GM12801 (cell line): ENCODE data around the gene RGS7.

Experiments
- TF ChIP-seq, protein P1 (sequence below): IDR thresholded peaks from one replicate; pipeline ENCODE4 v1.5.1; 2011; ENCODE audit warnings: control low read depth; ENCODE audit not compliant: insufficient read length; ENCODE audit errors: extremely low read depth

Gene RGS7

DNA sequence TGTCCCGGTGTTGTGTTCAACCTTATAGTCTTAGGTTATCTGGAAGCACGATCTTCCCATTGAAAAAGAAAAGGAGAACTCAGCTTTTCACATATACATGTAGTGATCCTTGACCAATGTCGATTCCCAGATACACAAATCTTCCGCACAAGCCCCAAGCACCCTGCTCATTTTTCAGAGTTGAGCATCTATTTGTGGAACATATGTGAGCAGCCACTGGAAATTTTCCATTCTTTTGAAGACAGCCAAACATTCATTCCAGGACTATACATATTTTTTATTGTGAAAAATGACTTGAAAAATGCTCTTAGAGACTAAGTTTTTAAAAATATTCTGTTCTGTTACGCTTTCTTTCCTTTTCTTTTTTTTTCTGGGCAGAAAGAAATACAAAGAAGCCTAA is 371.9 kb downstream of the RGS7 start:
- TF ChIP-seq, protein P1, sequence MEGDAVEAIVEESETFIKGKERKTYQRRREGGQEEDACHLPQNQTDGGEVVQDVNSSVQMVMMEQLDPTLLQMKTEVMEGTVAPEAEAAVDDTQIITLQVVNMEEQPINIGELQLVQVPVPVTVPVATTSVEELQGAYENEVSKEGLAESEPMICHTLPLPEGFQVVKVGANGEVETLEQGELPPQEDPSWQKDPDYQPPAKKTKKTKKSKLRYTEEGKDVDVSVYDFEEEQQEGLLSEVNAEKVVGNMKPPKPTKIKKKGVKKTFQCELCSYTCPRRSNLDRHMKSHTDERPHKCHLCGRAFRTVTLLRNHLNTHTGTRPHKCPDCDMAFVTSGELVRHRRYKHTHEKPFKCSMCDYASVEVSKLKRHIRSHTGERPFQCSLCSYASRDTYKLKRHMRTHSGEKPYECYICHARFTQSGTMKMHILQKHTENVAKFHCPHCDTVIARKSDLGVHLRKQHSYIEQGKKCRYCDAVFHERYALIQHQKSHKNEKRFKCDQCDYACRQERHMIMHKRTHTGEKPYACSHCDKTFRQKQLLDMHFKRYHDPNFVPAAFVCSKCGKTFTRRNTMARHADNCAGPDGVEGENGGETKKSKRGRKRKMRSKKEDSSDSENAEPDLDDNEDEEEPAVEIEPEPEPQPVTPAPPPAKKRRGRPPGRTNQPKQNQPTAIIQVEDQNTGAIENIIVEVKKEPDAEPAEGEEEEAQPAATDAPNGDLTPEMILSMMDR = no peak

DNA sequence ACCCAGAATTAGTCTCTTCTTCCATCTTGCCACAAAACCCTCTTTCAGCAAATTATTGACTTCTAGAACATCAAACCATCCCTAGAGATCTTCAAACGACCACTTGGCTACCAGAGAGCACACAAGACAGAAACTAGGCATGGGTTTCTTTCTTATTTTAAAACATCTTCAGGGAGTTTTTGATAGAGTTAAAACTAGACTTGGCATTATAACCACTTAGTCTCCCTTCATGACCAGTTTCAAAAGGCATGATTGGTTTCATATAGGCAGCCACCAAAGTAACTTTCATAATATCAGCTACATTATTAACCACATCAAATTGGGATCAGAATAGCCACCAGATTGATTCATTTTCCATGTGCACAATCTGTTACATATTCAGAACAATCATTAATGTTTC is 376.7 kb downstream of the RGS7 start:
- TF ChIP-seq, protein P1 = no peak

DNA sequence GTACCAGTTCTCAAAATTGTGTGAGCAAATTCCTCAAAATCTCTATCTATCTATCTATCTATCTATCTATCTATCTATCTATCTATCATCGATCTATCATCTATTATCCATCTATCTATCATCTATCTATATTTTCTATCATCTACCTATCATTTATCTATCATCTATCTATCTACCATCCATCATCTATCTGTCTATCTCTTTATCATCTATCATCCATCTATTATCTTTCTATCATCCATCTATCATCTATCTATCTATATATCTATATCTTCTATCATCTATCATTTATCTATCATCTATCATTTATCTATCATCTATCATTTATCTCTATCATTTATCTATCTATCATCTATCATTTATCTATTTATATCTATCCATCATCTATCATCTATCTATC is 380.3 kb downstream of the RGS7 start:
- TF ChIP-seq, protein P1 = no peak

DNA sequence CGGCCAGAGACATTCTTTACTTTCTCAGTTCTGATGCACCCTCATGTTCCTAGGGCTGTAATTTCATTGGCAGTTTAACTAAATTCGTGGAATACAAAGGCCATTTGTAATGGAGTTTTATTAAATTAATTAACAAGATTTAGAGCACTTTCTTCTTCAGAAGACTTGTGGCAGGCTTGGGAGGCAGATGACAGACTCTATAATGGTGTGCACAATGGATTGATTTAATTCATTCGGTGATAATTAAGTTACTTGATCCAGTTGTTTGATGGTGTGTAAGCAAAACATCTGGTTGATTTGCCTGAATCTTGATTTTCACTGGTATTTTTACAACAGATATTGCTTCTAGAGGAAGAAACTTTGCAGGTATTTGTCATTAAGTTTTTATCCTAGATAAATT is 383.1 kb downstream of the RGS7 start:
- TF ChIP-seq, protein P1 = no peak

DNA sequence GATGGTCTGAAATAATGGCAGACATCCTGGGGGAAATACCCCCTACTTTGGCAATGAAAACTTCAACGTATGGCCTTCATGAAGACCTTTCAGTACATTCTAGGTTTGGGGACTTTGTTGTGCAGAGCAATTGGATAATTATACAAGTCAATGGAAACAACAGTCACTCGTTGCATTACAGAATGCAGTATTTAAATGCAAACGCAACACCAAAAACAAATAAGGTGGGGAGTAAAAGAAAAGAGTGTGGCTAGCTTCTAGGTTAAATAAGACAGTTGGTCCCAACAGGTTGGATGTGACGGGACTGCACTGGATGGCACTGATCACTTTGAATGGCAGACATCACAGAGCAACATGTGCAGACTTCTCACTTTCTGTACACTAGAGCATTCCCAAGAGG is 386.8 kb downstream of the RGS7 start:
- TF ChIP-seq, protein P1 = no peak

DNA sequence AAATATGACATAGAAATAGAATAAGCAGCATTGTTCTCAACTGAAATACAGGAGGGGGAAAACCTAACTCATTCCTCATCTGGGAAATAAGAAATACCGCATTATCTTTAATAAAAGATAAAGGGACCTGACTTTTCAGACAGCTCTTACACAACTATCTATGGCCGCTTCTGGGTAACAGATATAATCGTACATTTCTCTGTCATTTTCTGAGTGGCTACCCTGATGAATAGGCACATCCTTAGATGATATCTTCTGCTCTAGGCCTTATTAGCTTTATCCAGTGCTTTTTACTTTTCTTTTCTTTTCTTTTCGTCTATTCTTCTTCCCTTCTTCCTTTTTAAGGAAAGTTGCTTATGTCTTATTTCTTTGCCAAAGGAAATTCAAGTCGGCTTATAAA is 388.1 kb downstream of the RGS7 start:
- TF ChIP-seq, protein P1 = no peak

DNA sequence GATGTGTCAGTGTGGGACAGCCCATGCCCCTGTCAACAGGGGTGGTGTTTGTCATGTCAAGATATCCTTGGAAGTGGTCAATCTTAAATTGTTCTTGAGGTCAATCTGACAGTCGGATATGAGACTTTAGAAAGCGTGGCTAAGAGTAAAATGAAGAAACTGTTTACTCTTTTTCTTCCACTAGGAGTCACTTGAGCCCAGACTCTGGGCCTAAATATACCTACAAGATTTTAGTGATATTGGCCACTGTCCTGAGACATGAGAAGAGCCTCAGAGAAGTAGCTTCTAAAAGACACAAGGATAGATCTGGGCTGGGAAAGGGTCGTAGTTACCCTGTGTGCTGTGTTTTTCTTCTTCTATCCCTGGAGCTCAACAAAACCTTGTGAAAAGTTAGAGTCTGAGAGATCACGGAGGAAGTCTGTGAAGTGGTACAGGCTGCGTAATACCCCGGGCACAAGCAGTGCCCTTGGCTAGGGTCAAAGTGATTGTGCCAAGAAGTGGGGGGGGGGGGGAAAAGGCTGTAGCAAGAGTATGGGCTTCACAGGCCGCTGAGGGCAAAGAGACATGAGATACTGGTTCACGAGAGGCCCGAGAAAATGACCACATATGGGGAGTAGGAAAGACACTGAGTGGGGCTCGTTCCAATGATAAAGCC is 389.8 kb downstream of the RGS7 start:
- TF ChIP-seq, protein P1 = no peak
